Kidney glomerular epithelial cell (primary cell): Measurements from ENCODE around the gene LARGE1.

Source experiments
- DNase-seq: peaks from one replicate; lab custom pipeline; 2025; lab: John Stamatoyannopoulos, UW

Gene LARGE1

GRCh38 chr22:33520904-33521780, 399.1 kb downstream of the LARGE1 start:
- DNase-seq = no peak

GRCh38 chr22:33519974-33520903, 400.0 kb downstream of the LARGE1 start:
- DNase-seq = no peak

GRCh38 chr22:33519071-33519973, 401.0 kb downstream of the LARGE1 start:
- peak; percentile 80 for DNase-seq

- no peak for DNase-seq
These were observed 401.9 kb downstream of the LARGE1 start for GRCh38 chr22:33518405-33518804.

GRCh38 chr22:33515795-33516194, 404.5 kb downstream of the LARGE1 start:
- DNase-seq = no peak

- DNase-seq = no peak
These were observed 406.6 kb downstream of the LARGE1 start for GRCh38 chr22:33513388-33514338.

GRCh38 chr22:33512908-33513307, 407.4 kb downstream of the LARGE1 start:
- DNase-seq = peak; percentile 51

GRCh38 chr22:33510429-33510904, 409.8 kb downstream of the LARGE1 start:
- DNase-seq = no peak

- DNase-seq = no peak
These were observed 415.2 kb downstream of the LARGE1 start for GRCh38 chr22:33504941-33505625.

- no peak for DNase-seq
These were observed 424.2 kb downstream of the LARGE1 start for GRCh38 chr22:33496112-33496511.

- no peak for DNase-seq
These were observed 426.6 kb downstream of the LARGE1 start for GRCh38 chr22:33493476-33494205.

GRCh38 chr22:33492210-33492651, 428.0 kb downstream of the LARGE1 start:
- DNase-seq = no peak

GRCh38 chr22:33487041-33487716, 433.1 kb downstream of the LARGE1 start:
- no peak for DNase-seq

- no peak for DNase-seq
These were observed 438.7 kb downstream of the LARGE1 start for GRCh38 chr22:33481550-33481949.

- no peak for DNase-seq
These were observed 442.9 kb downstream of the LARGE1 start for GRCh38 chr22:33477120-33478111.

GRCh38 chr22:33476716-33477115, 443.6 kb downstream of the LARGE1 start:
- no peak for DNase-seq

- no peak for DNase-seq
These were observed 444.1 kb downstream of the LARGE1 start for GRCh38 chr22:33476206-33476605.
